ENCODE data around the gene CCNB1IP1.
"Not testable (repeated sequence)": the region's sequence is repeated elsewhere in the genome, so short reads cannot be mapped to it uniquely, and the experiment has no call there.

DNA sequence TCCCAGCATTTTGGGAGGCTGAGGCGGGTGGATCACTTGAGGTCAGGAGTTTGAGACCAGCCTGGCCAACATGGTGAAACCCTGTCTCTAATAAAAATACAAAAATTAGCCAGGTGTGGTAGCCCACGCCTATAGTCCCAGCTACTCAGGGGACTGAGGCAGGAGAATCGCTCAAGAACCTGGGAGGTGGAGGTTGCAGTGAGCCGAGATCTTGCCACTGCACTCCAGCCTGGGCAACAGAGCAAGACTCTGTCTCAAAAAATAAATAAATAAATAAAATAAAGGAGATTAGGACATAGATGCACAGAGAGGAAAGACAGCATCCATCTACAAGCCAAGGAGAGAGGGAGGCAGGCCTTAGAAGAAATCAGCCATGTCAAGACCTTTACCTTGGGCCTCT is 8.0 kb upstream of the CCNB1IP1 start:
- not testable (repeated sequence) for TF ChIP-seq EZH2 (IDR thresholded peaks at IDR 0.05); POLR2AphosphoS5 (IDR thresholded peaks at IDR 0.05; ENCODE audit: borderline replicate concordance, low read depth, low read length)
